Gastroesophageal sphincter (tissue), 4 donors: ENCODE results near the gene EMILIN3. TPM values are rescaled to one million over a fixed set of nuclear protein-coding genes. Genes with fewer than 3 reads are reported as not detected.

Source experiments
- ATAC-seq: fragments of 150-250 bp; one replicate; pipeline ENCODE4 v1.9.1; 2016; ENCODE audit warnings: mild to moderate bottlenecking, moderate library complexity
- H3K27ac ChIP-seq, 4 donors: fragments of 200-600 bp; sonication (generic) in 3 of 4; 1 replicate in 3 of 4; 2 replicates in 1 of 4; pipeline ENCODE4 v1.5.1; 2016 to 2019
- H3K27me3 ChIP-seq: fragments of 200-600 bp; sonication (generic); one replicate; pipeline ENCODE4 v1.5.1; 2019
- H3K36me3 ChIP-seq, 2 donors: fragments of 200-600 bp; sonication (generic); one replicate each; pipeline ENCODE4 v1.5.1; 2019; ENCODE audit warnings: control low read depth in 1 of 2
- H3K4me1 ChIP-seq, 3 donors: fragments of 200-600 bp; sonication (generic); 1 replicate in 2 of 3; 2 replicates in 1 of 3; pipeline ENCODE4 v1.5.1; 2016 to 2019; ENCODE audit warnings: control low read depth in 2 of 3
- H3K4me3 ChIP-seq, 2 donors: fragments of 200-600 bp; sonication (generic); one replicate each; pipeline ENCODE4 v1.5.1; 2019; ENCODE audit warnings: mild to moderate bottlenecking in 1 of 2, moderate library complexity in 1 of 2
- H3K9me3 ChIP-seq, 3 donors: fragments of 200-600 bp; sonication (generic); one replicate each; pipeline ENCODE4 v1.5.1; 2017 to 2019; ENCODE audit warnings: control low read depth in 2 of 3
- CTCF ChIP-seq, 4 experiments: fragments of 200-600 bp in 2 of 4; fragments of 450-650 bp in 2 of 4; sonication (generic) in 1 of 4; IDR thresholded peaks; one replicate each; pipeline ENCODE4 v1.5.1; 2017 to 2019; ENCODE audit warnings: antibody characterized with exemption in 4 of 4, mild to moderate bottlenecking in 2 of 4, moderate library complexity in 2 of 4
- EP300 ChIP-seq: sonication (generic); formaldehyde crosslinking; IDR thresholded peaks from one replicate; pipeline ENCODE4 v1.6.1; 2017; ENCODE audit warnings: antibody characterized with exemption, mild to moderate bottlenecking
- POLR2A ChIP-seq, 2 donors: fragments of 450-650 bp; IDR thresholded peaks; one replicate each; pipeline ENCODE4 v1.6.1; 2017; ENCODE audit warnings: antibody characterized with exemption in 2 of 2, mild to moderate bottlenecking in 2 of 2, moderate library complexity in 1 of 2
- POLR2AphosphoS5 ChIP-seq: sonication (generic); formaldehyde crosslinking; IDR thresholded peaks from one replicate; pipeline ENCODE4 v1.6.1; 2017; ENCODE audit warnings: antibody characterized with exemption
- WGBS, 2 donors: methylation state at CpG; one replicate each; pipeline ENCODE4 v1.1.5; 2018; ENCODE audit warnings: low coverage in 1 of 2; 5-methylcytosine and 5-hydroxymethylcytosine counted together
- total RNA-seq, 4 donors: library from RNA; depleted of rRNA; stranded (reverse); fragments of >200 nt; gene quantifications; one replicate each; pipeline ENCODE4 v1.1.0, GENCODE V29; 2016

The EMILIN3 gene
- 1 to 10 TPM; 1.1 to 3.6 (median 2.9) TPM for total RNA-seq

- ATAC-seq: peak; percentile 37
- WGBS, 2 donors: 35 to 47% methylated on average over 4 to 6 of the region's 93 CpGs
- H3K36me3 ChIP-seq: no peaks in the 10 kb centered on the region
- no peak for TF ChIP-seq POLR2AphosphoS5
- no peak for TF ChIP-seq CTCF (IDR thresholded peaks at IDR 0.05)
- peaks cover 0 to 8% (median 0%) of the 10 kb centered on the region in 3 donors for H3K9me3 ChIP-seq
- H3K27ac ChIP-seq: peak within 1 kb of the TSS in 1 of 4 donors; percentile 33
- H3K4me3 ChIP-seq: peak within 1 kb of the TSS in 1 of 2 donors; percentile 55
- peaks cover 0 to 18% (median 7%) of the 10 kb centered on the region in 3 donors for H3K4me1 ChIP-seq
- H3K27me3 ChIP-seq: peaks cover 68% of the 10 kb centered on the region
Measured at GRCh38 chr20:41366546-41367392, at the start of gene EMILIN3. Gene EMILIN3 (minus strand): TSS chr20:41366818. CDS start chr20:41366634, 184 bp downstream.

GRCh38 chr20:41415191-41415590 is 48.6 kb upstream of the EMILIN3 start:
- H3K27ac ChIP-seq: no peak overlapping the region
- no peak overlapping the region for H3K4me3 ChIP-seq
- H3K4me1 ChIP-seq: peaks cover 0 to 19% (median 0%) of the 10 kb centered on the region in 3 donors
- H3K9me3 ChIP-seq: no peaks in the 10 kb centered on the region
- peaks cover 0 to 98% of the 10 kb centered on the region in 2 donors for H3K36me3 ChIP-seq
- no peaks in the 10 kb centered on the region for H3K27me3 ChIP-seq
- TF ChIP-seq CTCF (IDR thresholded peaks at IDR 0.05) (no peak), POLR2AphosphoS5 (no peak), POLR2A (IDR thresholded peaks at IDR 0.05) (no peak), EP300 (no peak)
- 87% methylated on average over 7 of the region's 8 CpGs; no CpG with 5 or more reads in 1 of the 2 donors for WGBS, 2 donors
- no peak for ATAC-seq

GRCh38 chr20:41413169-41413568 is 46.6 kb upstream of the EMILIN3 start:
- Histone ChIP-seq H3K4me1 (peaks cover 0 to 31% (median 0%) of the 10 kb centered on the region in 3 donors), H3K27me3 (no peaks in the 10 kb centered on the region), H3K9me3 (no peaks in the 10 kb centered on the region), H3K4me3 (no peak overlapping the region), H3K36me3 (peaks cover 0 to 100% of the 10 kb centered on the region in 2 donors), H3K27ac (no peak overlapping the region)
- TF ChIP-seq CTCF (IDR thresholded peaks at IDR 0.05) (no peak), EP300 (no peak), POLR2AphosphoS5 (no peak), POLR2A (IDR thresholded peaks at IDR 0.05) (no peak)
- ATAC-seq: no peak
- 77 to 89% methylated on average over 3 to 4 of the region's 5 CpGs for WGBS, 2 donors

GRCh38 chr20:41412324-41413120 is 45.9 kb upstream of the EMILIN3 start:
- 90 to 95% methylated on average over 6 to 7 of the region's 12 CpGs for WGBS, 2 donors
- H3K27me3 ChIP-seq: no peaks in the 10 kb centered on the region
- no peak for TF ChIP-seq CTCF (IDR thresholded peaks at IDR 0.05)
- no peak for TF ChIP-seq POLR2A (IDR thresholded peaks at IDR 0.05)
- no peak for TF ChIP-seq EP300
- TF ChIP-seq POLR2AphosphoS5: no peak
- H3K4me3 ChIP-seq: no peak overlapping the region
- H3K27ac ChIP-seq: peak overlapping the region in 2 of 4 donors; percentile 49 to 52
- no peak for ATAC-seq
- peaks cover 0 to 99% of the 10 kb centered on the region in 2 donors for H3K36me3 ChIP-seq
- H3K9me3 ChIP-seq: no peaks in the 10 kb centered on the region
- peaks cover 0 to 37% (median 0%) of the 10 kb centered on the region in 3 donors for H3K4me1 ChIP-seq
